HG03280 (cell line): ENCODE measurements around the gene CDKN1A.
"Not testable (repeated sequence)": the region's sequence is repeated elsewhere in the genome, so short reads cannot be mapped to it uniquely, and the experiment has no call there.

Experiments
- ATAC-seq: cut with Tn5 transposase; IDR thresholded peaks from one replicate; pipeline ENCODE4 v1.9.1; 2021; ENCODE audit warnings: mild to moderate bottlenecking, moderate library complexity; ENCODE audit not compliant: unreplicated experiment

CDKN1A gene

GRCh38 chr6:36717871-36718540 lies 39.5 kb downstream of the CDKN1A start:
- ATAC-seq, result no peak

GRCh38 chr6:36718560-36718959 lies 40.0 kb downstream of the CDKN1A start:
- no peak for ATAC-seq

DNA sequence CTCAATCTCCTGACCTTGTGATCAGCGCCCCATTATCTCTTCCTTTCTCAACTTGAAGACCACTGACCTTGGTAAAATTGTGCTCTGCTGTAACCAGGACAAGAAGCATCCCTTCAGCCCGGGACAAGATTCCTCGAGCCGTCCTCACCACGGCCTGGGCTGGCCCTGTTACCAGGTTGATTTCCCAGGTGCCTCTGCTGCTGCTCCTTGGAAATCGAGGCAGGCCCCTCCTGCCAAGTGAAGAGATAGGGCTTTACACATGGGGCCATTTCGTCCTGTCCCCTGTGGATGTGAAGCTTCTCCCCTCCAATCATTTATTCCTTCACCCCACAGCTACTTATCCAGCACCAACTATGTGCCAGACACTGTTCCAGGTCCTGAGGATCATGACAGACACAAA lies 40.6 kb downstream of the CDKN1A start:
- no peak for ATAC-seq

DNA sequence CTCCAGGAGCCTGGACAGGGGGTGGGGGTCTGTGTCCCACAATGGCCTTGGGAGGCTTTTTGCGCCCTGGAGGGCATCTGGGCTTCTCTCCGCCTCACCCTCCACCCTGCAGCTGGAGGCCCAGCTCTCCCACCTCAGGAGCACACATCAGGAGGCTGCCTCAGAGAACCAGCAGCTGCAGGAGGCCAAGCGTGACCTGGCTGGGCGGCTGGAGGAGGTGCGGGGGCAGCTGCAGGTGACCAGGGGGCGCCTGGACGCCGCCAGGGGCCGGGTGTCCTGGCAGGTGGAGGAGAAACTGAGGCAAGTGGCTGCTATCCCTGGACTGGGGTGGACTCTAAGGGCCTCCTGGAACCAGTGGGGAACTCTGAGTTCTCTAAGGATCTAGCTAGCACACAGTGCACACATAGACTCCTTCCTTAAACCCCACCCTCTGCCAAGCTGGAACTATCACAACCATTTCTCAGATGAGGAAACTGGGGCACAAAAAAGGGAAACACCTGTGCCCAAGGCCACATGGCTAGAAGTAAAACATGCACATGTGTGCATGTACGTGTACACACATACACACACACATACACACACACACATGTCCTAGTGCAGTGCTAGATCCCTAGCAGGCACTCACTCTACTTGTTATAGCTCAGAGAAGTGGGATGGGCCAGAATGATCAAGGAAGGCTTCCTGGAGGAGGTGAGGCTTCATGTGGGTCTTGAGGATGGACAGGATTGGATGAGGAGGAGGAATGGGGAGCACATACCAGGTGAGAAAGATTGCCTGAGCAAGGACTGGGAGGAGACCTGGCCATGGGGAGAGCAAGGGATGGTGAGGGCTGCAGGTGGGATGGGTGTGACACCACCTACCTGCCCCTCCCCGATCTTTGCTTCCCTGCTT lies 42.0 kb downstream of the CDKN1A start:
- ATAC-seq, result no peak

- no peak for ATAC-seq
These were observed 43.0 kb downstream of the CDKN1A start for GRCh38 chr6:36721369-36722140.

DNA sequence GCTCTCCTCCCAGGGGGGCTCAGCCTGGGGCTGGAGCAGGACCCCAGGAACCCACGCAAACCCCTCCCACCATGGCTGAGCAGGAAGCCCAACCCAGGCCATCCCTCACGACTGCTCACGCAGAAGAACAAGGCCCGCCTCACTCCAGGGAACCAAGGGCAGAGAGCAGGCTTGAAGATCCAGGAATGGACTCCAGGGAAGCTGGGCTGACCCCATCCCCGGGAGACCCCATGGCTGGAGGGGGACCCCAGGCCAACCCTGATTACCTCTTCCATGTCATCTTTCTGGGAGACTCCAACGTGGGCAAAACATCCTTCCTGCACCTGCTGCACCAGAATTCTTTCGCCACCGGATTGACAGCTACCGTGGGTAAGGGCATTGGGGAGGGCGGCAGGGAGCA lies 43.9 kb downstream of the CDKN1A start:
- no peak for ATAC-seq

DNA sequence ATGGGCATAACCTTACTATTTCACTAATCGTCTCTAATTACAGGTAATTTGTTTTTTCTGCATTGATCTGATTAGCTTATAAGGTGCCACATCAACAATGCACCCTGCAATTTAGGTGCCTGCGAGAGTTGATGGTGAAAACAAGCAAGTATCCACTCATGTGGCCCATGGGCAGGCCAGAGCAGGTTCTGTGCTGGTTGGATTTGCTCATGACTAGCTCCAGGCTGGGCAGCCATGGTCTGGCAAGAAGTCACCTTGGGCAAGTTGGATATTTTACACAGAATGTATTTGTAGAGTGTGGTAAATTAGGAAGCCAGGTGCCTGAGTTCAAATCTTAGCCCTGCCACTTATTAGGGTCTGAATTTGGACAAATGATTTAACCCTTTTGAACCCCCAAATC lies 44.4 kb downstream of the CDKN1A start:
- ATAC-seq, result no peak

DNA sequence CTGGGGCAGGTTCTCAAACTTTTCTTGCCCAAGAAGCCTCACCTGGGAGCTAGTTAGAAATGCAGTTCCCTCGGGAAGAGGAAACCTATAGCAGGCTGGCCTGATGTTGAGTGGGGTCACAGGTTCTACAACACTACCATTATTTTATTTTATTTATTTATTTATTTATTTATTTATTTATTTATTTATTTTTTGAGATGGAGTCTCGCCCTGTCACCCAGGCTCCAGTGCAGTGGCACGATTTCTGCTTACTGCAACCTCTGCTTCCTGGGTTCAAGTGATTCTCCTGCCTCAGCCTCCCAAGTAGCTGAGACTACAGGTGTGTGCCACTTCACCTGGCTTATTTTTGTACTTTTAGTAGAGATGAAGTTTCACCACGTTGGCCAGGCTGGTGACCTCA lies 45.5 kb downstream of the CDKN1A start:
- not testable (repeated sequence) for ATAC-seq

DNA sequence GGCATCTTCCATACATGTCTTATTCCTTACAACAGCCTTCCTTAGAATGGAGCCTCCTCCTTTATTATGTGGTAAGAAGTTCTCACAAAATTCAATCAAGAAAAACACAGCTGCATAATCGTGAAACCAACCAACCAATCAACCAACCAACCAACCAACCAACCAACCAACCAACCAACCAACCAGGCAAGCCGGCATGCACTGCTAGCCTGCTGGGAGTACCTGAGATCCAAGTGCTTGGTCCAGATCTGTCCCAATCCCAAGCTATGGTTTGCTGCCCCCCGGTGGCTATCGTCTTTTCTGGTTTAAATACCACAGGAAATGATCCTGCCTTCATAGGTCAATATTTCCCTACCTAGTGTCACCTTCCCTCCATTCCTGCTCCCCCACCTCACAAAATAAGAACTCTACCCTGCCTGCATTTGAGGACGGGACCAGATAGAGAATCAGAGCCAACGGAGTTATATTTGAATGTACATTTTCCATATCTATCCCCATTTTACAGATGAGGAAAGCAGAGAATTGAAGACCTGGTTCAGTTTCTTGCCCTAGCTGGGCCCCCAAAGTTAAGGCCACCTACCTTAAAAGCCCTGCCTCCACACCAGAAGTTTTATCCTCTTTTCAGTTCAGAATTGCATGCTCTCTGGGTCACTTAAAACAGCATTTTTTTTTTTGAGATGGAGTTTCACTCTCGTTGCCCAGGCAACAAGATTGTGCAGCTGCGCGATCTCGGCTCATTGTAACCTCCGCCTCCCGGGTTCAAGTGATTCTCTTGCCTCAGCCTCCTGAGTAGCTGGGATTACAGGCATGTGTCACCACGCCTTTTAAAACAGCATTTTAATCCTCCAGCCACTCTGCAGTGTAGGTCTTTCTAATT lies 46.2 kb downstream of the CDKN1A start:
- no peak for ATAC-seq

- no peak for ATAC-seq
These were observed 47.1 kb downstream of the CDKN1A start for GRCh38 chr6:36725581-36725980.

GRCh38 chr6:36727505-36728021 lies 49.0 kb downstream of the CDKN1A start:
- no peak for ATAC-seq

GRCh38 chr6:36728289-36729160 lies 50.0 kb downstream of the CDKN1A start:
- ATAC-seq, result no peak

- ATAC-seq, result no peak
These were observed 50.6 kb downstream of the CDKN1A start for GRCh38 chr6:36729161-36729524.

GRCh38 chr6:36730424-36731380 lies 52.2 kb downstream of the CDKN1A start:
- no peak for ATAC-seq

DNA sequence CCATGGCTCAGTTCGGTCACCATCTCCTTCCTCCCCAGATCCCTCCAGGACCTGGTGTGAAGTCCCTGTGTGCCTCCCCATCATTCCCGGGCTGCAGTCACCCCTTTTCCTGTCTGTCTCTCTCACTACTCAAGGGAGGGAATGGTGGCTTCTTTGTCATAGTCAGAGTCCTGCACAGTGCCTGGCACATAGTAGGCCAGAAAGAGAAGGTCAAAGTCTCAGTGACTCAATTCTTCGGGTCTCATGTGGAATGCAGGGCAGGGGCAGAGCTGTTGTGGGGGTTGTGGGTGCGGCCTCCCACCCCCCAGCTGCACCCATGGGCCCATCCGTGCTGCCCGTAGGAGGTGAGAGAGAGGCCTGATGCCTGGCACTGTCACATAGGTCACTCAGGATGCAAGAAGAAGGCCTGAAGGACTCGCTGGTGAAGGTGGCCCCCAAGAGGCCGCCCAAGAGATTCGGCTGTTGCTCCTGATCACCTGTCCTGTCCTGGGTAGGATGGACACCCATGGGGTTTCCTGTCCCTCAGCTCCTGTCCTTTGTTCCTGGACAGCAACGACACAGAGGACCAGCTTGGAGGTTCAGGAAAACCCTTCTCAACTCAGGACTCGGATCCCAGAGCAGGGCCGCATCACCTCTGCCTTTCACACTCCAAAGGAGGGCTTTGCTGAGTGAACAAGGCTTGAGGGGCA lies 53.3 kb downstream of the CDKN1A start:
- ATAC-seq, result no peak

GRCh38 chr6:36733300-36733699 lies 54.8 kb downstream of the CDKN1A start:
- no peak for ATAC-seq

DNA sequence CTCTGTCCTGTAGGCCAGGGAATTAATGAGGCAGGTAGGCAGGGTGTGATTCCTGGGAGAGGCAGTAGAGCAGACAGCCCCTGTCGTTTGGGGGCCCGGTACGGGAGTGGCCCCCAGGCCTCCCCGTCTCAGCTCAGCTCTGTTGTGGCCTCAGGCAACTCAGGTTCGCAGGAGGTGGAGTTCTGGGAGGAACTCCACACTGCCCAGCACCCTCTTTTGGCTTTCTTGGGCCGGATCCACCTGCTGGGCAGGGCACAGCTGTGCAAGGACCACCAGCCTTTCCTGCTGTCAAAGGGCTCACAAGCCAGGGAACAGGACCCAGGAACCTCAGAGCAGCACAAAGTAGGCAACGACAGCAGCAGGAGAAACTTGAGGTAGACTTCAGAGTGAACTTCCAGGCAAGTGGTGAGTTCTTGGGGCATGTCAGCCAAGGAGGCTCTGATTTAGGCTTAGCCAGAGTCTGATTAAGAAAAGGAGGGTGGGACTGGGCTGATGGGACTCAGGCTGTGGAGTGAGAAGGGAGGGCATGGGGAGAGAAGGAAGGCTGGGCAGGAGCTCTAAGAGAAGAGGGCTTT lies 56.1 kb downstream of the CDKN1A start:
- ATAC-seq, result no peak
